ENCODE results near the gene LEMD3.

LEMD3 gene

DNA sequence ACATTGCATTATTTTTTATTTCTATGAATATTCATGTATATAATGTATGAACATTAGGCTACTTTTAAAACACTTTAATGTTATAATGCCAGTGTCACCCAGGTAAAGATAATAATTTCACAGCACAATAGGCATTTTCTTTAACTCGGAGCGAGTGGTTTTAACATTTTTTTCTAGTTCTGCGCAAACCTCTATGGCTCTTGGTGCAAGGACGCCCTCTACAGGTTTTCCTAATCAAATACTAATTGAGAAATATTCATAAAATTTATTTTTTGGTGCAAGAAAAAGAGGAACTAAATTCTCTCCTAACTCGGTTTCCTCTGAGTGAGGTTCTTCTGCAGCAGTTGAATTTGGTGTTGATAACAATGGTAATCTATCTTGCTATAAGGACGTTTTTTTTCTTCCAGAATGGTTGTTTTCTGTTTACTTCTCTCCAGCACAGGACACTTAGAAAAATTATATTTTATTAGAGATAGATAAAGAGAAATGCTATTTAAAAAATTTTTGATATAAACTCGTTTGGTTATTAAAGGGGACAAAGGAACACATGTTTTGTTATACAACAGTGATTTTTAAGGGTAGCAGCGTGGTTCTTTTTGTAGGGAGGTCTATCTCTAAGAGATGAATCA lies 45.8 kb upstream of the LEMD3 start:
- Histone ChIP-seq H3K27ac (no peak overlapping the region), H3K4me3 (no peak overlapping the region), H3K36me3 (no peaks in the 10 kb centered on the region), H3K27me3 (peaks cover 0 to 60% of the 10 kb centered on the region in 2 donors), H3K4me1 (peaks cover 0 to 10% (median 9%) of the 10 kb centered on the region in 4 donors), H3K9me3 (no peaks in the 10 kb centered on the region)
- intact Hi-C loops (cut with DNase I; ENCODE audit: low total_unique reads): loop anchor here (5.0 kb wide), 1 partner anchor 231 kb away; no protein-coding TSS in a partner anchor
- no peak for DNase-seq
- TF ChIP-seq CTCF (IDR thresholded peaks at IDR 0.05): peak; percentile 29 to 41

DNA sequence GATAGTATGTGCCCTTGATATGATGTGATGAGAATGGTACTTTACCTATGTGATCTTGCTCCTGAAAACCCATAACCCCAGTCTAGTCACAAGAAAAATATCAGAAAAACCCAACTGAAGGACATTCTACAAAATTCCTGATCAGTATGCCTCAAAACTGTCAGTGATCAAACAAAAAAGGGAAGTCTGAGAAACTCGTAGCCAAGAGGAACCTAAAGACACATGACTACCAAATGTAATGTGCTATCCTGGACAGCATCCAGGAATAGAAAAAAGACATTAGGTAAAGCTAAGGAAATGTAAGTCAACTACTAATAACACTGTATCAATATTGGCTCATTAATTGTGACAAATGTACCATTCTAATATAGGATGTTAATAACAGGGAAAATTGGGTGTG lies 44.1 kb upstream of the LEMD3 start:
- no peak for DNase-seq
- no peak overlapping the region for H3K4me3 ChIP-seq
- H3K4me1 ChIP-seq: peaks cover 0 to 10% (median 9%) of the 10 kb centered on the region in 4 donors
- TF ChIP-seq CTCF (IDR thresholded peaks at IDR 0.05): no peak
- H3K27ac ChIP-seq: no peak overlapping the region
- H3K27me3 ChIP-seq: peaks cover 0 to 44% of the 10 kb centered on the region in 2 donors
- intact Hi-C loops (cut with DNase I; ENCODE audit: low total_unique reads): no loop called here
- no peaks in the 10 kb centered on the region for H3K9me3 ChIP-seq
- H3K36me3 ChIP-seq: no peaks in the 10 kb centered on the region

GRCh38 chr12:65125975-65126374 lies 43.4 kb upstream of the LEMD3 start:
- Histone ChIP-seq H3K27ac (no peak overlapping the region), H3K36me3 (no peaks in the 10 kb centered on the region), H3K4me1 (peaks cover 0 to 6% (median 6%) of the 10 kb centered on the region in 4 donors), H3K9me3 (no peaks in the 10 kb centered on the region), H3K4me3 (no peak overlapping the region), H3K27me3 (peaks cover 0 to 37% of the 10 kb centered on the region in 2 donors)
- no peak for TF ChIP-seq CTCF (IDR thresholded peaks at IDR 0.05)
- intact Hi-C loops (cut with DNase I; ENCODE audit: low total_unique reads): no loop called here
- DNase-seq: no peak

- Histone ChIP-seq H3K36me3 (no peaks in the 10 kb centered on the region), H3K27ac (no peak overlapping the region), H3K9me3 (no peaks in the 10 kb centered on the region), H3K4me3 (no peak overlapping the region), H3K4me1 (peaks cover 0 to 1% (median 1%) of the 10 kb centered on the region in 4 donors), H3K27me3 (peaks cover 0 to 32% of the 10 kb centered on the region in 2 donors)
- DNase-seq: no peak
- intact Hi-C loops (cut with DNase I; ENCODE audit: low total_unique reads): no loop called here
- no peak for TF ChIP-seq CTCF (IDR thresholded peaks at IDR 0.05)
These were observed 42.9 kb upstream of the LEMD3 start for GRCh38 chr12:65126482-65126881.

GRCh38 chr12:65133879-65134278 lies 35.5 kb upstream of the LEMD3 start:
- Histone ChIP-seq H3K9me3 (no peaks in the 10 kb centered on the region), H3K36me3 (no peaks in the 10 kb centered on the region), H3K4me3 (no peak overlapping the region), H3K27me3 (no peaks in the 10 kb centered on the region), H3K4me1 (no peaks in the 10 kb centered on the region), H3K27ac (no peak overlapping the region)
- no peak for TF ChIP-seq CTCF (IDR thresholded peaks at IDR 0.05)
- intact Hi-C loops (cut with DNase I; ENCODE audit: low total_unique reads): no loop called here
- DNase-seq: no peak

All from tibial artery (tissue), 4 donors.